GM18502 (cell line): ENCODE measurements around the gene SP1.
A peak's percentile ranks its signal among the peaks of the same experiment; 100 is the strongest.
"Not testable (repeated sequence)": the region's sequence is repeated elsewhere in the genome, so short reads cannot be mapped to it uniquely, and the experiment has no call there.

Experiments used
- ATAC-seq: cut with Tn5 transposase; IDR thresholded peaks from one replicate; pipeline ENCODE4 v1.9.1; 2021; ENCODE audit warnings: mild to moderate bottlenecking; ENCODE audit not compliant: unreplicated experiment, poor library complexity

Gene SP1

DNA sequence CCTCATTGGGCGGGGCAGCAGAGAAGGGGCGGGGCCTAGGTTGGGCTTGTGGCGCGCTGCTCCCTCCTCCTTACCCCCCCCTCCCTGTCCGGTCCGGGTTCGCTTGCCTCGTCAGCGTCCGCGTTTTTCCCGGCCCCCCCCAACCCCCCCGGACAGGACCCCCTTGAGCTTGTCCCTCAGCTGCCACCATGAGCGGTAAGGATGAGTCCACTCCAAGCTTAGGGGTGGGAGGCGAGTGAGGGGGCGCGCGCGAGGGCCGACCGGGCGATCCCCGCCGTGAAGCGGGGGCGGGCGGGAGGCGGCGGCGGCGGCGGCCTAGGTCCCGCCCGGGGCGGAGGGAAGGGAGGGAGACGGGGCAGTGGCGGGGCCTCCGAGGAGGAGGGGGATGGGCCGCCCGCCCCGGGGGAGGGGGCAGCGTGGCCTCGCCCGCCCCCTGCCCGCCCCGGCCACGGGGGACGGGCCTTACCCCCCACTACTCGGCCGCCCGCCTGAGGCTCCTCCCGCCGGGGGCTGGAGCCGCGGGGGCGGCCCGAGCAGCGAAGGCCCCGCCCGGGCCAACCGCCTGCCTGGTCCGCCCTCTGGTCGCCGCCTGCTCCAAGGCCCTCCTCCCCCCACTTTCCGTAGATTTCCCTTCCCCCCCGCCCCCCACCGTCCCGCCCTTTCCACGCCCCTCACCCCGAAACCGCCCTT is at the start of gene SP1:
TSS of gene SP1 (plus strand) at position 73 of the 690 bp plus-strand sequence. CDS start at position 189, 116 bp downstream.
- ATAC-seq = peak; percentile 50

DNA sequence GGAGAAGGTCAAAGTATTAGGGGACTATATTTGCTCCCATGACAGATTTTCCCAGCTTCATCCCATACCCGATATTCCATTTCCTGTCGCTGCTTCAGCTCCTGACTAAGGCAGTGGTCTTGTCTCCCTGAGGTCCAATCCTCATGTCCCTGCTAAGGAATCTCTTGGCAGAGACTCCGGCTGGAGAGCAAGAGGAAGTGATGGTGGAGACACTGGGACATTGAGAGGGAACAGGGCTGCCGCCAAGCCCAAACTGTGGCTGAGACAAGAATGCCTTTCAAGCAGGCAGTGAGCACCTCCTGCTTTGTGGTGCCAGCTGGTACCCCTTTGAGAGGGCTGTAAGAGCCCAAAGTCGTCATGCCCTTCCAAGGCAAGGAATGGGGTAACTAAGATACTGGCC is 49.3 kb upstream of the SP1 start:
- no peak for ATAC-seq

DNA sequence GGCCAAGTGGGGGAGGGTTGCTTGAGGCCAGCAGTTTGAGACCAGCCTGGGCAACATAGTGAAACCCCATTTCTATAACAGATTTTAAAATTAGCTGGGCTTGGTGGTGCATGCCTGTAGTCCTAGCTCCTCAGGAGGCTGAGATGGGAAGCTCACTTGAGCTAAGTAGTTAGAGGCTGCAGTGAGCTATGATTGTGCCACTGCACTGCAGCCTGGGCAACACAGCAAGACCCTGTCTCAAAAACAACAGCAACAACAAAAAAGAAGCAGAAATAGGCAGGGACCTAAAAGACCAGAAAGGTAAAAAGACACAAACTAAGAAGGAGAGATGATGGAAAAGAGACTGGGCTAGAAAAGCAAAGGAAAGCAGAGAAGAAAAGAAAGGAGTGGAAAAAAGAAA is 47.6 kb upstream of the SP1 start:
- not testable (repeated sequence) for ATAC-seq

DNA sequence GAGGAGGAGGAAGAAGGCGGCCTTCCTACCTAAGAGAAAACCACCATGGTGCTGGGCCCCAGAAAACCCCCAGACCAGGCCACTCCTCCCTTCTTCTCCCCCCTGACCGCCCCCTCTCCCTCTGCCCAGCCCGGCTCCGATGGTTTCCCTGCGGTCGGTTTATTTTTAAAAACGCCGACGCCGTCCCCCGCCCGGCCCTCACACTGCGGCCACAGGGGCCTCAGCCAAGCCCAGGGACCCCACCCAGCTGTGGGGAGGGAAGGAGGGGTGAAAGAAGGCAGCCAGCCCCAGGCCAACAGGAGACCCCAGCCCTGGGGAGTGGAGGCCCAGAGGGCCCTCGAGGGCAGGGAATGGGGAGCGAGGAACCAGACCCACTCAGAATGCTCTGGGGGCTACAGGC is 47.2 kb upstream of the SP1 start:
- ATAC-seq = no peak

DNA sequence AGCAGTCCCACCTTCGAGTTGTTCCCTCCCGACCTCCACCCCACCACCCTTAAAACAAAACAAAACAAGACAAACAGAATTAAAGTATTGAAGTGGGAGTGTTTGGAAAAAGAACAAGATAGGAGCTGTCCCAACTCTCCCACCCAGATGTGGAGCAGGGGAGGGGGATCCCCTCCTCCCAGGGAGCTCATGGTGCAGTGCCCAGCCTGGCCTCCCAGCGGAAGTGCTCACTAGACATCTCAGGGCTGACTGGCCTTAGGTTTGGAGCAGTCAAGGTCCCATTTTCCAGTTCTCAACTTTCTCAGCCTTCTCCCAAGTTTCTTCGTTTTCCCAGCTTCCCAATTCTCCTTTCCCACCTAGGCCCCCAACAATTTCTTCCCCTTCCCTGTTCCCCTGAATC is 46.7 kb upstream of the SP1 start:
- ATAC-seq = no peak

DNA sequence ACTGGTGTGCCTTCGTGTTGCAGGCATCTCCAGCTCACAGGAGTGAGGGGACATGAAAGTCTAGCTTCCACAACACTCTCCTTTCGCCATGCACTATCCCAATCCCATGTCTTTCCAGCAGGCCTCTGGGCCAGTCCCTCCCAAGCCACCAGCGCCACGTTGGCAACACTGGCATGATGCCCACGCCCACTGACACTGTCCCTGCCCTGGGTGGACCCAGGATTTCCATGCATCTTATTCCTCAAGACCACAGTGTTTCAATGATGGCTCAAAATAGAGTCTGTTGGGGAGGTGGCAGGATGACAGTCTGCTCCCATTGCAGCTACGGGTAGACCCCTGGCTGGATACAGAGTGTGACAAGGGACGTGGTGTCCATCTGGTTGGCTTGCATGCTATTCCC is 46.1 kb upstream of the SP1 start:
- no peak for ATAC-seq

DNA sequence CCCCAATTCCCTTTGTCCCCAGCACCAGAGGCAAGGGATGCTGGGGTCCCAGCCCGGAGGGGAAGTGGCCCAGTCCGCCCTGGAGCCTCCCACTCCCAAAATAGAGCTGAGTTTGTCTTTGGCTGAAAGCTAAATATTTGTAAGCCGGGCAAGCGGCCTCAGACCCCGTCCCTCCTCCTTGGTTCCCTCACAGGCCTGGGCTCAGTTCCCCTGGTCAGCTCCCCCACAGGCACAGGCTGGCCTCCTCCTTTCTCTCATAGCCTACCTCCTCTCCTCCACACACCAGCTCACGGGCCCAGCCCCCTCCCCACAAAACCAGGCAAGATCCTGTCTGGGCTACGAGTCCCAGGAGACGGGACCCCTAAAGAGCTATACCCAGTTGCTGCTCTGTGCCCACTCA is 45.2 kb upstream of the SP1 start:
- ATAC-seq = no peak

DNA sequence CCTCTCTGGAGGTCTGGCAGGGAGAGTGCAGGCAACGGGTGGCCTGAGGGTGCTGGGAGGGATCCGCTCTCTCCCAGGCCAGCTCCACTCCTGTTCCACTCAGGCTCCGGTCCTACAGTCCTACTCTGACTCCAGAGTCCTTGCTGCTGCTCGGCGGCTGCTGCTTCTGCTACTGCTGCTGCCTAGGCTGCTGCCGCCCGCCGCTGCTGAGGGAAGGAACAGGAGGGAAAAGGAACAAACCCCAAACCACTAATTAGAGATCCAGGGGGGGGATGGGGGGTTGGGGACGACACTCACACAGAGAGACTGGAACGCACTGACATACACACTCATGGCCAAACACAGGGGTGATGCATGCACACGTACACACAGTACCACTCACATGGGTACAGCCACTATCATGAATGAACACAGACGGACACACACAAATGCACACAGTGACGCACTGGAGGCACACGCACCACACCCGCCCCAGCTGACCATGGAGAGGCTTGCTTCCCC is 43.7 kb upstream of the SP1 start, which contains the start of gene SP7:
TSS of gene SP7 (minus strand) at position 174 of the 501 bp plus-strand sequence. CDS start 708 bp downstream, outside the sequence.
- ATAC-seq = no peak

DNA sequence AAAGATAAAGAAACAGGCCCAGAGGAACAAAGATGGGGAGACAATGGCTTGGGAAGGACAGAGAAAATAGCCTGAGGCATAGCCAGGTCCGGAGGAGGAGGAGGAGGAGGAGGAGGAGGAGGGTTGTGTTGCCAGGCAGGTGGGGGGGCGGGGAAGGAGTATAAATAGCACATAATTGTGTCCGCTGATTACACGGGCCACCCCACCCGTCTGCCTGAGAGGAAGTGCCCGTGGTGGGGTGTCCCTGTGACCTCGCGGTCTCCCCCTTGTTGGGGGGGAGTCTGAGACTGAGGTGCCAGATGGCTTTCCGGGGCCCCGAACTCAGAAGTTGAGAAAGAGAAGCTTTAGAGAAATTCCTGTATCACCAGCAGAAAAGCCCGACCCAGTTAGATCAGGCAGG is 42.0 kb upstream of the SP1 start:
- ATAC-seq = no peak

DNA sequence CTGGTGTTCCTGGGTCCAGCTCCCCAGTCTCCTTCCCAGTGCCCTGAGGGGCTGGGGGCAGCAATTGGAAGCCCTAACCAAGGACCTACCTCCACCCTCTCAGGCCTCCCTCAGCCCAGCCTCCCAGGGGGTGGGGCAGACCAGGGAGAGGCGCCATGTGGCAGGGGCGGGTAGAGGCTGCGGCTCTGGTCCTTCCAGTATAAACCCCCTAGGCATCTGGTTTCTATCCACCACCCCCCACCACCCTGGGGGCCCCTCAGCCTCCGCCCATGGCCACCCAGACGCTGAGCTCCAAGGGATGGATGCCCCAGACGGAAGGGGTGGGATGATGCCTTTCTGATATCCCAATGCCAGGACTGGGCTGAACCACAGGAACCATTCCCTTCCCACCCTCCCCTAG is 41.1 kb upstream of the SP1 start:
- no peak for ATAC-seq

DNA sequence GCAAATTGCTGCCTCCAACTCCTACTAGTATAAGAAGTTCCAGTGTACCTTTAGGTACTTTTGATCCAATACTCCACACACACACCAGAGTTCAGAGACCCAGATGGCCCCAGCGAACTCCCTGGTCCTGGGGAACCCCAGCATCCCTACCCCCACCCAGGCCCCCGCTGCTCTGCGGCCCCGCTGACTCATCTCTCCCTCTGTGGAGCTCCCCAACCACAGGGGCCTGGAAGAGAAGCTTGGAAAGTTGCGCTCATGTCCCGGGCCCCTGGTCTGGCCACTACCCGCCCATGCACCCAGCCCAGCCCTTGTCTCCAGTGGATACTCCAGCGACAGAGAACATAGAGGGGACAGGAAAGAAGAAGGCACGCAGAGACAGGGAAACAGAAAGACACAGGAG is 39.6 kb upstream of the SP1 start:
- no peak for ATAC-seq

DNA sequence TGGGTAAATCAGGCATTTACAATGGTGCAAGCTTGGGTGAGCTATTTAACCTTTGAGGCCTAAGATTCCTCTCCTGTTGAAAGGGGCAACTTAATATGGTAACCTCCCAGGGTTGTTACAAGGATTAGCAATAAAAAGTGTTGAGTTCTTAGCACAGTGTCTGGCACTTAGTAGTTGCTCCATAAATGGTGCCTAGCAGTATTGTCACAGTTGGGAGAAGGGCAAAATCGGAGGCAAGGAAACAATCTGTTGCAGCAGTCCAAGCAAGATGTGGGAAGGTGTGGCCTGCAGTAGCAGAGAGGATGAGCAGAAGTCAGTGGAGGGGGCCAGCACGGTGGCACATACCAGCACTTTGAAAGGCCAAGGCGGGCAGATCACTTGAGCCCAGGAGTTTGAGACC is 36.5 kb upstream of the SP1 start:
- ATAC-seq = no peak

DNA sequence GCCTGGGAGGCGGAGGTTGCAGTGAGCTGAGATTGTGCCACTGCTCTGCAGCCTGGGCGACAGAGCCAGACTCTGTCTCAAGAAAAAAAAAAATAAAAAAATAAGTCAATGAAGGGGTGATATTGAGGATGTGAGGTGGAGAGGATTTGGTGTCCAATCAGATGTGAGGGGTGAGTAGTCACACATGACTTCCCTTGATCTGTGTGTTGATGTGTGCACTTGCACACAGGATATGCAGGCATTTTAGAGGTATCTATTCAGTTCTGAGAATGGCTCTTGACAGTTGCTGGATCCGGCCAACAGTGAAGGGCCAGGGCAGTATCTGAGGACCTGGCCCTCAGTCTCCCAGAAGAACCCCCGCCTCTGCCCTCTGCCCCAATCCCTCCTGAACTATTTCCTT is 36.0 kb upstream of the SP1 start:
- ATAC-seq = no peak

DNA sequence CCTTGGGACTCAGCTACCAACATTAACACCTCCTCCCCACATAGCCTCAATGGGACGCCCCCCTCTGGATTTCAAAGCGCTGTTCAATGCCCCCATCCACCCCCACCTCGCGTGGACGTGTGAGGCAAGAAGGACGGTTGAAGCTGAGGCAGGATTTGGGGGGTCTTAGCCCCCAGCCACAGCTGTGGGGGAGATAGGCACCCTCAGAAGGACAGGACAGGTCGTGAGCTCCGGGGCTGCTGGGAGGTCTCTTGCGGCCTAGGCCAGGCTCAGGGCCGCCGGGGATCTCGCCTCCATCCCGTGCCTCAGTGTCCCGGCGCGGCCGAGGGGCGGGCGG is 35.5 kb upstream of the SP1 start:
- ATAC-seq = no peak

DNA sequence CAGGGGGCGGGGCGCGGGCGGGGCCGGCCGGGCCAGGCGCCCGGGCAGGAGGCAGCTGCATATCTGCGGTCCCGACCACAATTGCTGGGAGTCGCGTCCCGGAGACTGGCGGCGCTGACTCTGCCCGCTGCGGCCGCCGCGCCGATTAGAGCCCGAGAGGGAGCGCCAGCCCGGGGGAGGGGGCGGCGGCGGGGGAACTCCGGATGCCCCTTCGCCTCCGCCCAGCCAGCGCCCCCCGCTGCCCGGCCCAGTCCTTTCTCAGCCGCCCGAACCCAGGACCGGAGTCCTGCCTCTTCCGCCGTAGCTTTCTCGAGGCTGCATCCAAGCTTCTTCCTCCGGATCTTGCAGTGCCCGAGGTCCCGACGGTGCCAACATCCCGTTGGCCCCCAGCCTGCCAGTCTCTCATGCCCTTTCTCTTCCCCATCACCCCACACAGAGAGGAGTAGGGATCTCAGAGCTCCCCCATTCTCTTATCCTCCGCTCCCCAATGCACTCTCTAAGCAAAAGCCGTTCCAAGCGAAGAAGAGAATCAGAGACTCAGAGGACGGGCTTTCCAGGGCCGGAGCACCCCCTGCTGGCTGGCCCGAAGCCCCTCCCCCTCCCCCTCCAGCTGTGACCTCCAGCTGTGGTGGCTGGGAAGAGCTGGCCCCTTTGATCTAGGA is 35.0 kb upstream of the SP1 start:
- ATAC-seq = peak; percentile 73

DNA sequence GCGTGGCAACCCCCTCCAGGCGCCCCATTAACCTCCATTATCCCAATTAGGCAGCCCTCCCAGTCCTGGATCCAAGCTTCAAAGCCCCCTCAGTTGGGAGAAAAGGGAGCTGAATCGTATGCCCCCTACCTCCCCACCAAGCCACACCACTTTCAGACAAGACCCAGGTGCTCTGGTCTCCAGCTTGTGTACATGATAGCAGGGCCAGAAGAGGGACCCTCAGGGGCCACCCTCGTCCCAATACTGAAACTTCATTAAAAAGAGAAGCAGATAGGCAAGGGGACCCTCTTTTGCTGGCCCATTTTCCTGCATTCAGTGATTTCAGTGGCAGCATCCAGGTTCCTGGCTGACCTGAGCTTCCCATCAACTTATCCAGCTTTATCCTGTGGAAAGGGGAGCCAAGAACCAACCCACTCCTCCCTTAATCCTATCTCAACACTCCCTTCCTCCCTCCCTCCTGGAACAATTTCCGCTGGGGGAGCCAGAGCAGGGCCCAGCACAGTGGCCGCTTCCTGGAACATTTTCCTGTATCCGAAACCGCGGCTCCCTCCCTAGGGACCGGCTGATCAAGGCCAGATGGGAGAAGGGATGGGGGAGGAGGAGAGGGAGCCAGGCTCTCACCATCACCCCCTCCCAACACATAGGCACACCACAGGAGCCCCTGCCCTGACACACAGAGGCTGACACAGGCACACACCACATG is 34.3 kb upstream of the SP1 start:
- ATAC-seq = no peak

DNA sequence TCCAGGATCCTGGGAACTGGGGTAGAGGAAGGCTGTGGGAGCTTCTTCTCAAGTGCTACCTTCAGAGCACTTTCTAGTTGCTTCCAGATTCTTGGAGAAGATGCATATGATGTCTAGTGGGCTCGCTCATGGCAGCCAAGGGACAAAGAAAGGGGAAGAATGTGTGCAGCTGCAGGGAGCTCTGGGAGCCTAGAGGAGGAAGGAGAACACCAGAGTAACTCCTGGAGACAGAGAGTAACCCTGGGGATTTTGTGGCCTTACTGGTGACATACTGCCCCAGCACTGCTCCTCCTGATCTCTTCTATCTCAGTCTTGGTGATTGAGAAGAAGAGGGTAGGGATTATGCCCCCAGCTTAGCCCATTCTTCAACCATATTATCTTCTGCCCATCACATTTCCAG is 33.5 kb upstream of the SP1 start:
- no peak for ATAC-seq

DNA sequence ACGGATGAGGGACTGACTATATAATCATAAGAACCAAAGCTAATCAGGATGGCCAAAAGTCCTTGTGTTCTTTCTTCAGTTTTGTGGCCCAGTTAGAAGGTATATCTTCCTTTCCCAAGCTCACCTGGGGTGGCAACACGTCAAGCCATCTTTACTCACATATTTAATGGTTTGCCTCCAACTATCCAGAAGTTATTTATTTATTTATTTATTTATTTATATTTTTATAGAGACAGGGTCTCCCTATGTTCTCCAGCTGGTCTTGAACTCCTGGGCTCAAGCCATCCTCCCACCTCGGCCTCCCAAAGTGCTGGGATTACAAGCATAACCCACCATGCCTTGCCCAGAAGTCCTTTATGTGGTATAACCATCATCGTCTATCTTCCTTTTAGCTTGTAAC is 32.1 kb upstream of the SP1 start:
- no peak for ATAC-seq

DNA sequence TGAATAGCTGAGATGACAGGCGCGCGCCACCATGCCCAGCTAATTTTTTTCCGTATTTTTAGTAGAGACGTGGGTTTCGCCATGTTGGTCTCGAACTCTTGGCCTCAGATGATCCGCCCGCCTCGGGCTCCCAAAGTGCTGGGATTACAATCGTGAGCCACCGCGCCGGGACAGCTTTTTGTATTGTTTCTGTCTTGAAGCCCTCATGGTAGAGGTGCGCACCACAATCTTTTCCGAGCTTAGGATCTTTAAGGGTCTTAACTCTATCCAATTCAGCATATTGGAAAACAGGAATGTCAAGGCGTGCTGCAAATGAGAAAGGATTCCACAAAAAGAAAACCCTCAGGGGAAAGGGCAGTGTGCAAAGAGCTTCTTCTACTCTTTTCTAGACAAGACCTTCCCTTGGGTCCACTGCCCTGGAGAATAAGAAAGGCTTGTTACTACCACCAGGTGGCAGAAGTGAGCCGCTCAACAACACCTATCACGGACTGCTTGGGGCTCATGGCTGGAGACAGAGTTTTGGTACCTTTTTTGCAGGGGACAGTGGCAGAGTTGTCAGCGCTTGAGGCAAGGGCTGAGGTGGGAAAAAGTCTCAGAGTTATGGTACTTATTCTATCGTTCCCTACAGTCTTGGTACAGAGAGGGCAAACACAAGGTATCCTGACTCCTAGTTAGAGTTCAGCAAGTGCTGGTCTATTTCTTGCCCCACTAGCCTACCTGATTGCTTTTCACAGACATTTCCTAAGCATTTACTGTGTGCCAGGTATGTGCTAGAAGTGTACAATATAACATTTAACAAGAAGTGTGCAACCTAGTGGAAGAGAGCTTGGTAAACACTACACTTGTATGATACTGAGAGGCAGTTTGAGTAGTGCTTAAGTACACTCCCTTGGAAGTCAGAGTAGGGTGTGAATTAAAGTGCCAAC is 27.4 kb upstream of the SP1 start:
- ATAC-seq = peak; percentile 72

DNA sequence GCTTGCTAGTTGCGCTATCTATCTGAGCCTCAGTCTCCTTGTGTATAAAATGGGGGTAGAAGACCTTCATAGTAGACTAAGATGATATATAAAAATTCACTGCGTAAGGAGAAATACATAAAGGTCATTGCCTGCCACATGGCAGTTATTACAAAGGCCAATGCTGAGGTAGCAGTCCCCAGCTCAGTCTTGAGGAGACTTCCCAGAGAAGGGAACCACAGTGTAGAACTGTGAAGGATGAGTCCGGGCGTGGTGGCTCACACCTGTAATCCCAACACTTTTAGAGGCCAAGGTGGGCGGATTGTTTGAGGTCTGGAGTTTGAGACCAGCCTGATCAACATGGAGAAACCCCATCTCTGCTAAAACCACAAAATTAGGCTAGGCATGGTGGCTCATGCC is 26.7 kb upstream of the SP1 start:
- ATAC-seq = no peak
